Measurements from ENCODE around the gene UBA6.

The UBA6 gene

DNA sequence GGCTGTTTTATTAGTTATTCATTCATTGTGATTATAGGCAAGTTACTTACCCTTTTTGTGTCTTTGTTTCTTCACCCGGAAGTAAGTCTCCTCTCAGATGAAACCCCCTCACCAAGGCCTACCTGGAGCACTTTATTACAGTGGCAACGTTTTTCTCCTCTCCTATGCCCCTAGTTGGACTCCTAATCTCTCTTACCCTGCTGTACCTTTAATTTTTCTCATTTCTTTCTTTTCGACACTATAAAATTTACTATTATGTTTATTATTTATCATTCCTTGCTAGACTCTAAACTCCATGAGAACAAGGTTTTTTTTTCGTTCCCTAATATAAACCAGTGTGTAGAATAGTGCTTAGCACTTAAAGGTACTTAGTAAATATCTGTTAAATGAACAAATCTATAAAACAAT lies 124.9 kb downstream of the UBA6 start:
- no peak for DNase-seq (ENCODE audit: low read depth, low spot score)

DNA sequence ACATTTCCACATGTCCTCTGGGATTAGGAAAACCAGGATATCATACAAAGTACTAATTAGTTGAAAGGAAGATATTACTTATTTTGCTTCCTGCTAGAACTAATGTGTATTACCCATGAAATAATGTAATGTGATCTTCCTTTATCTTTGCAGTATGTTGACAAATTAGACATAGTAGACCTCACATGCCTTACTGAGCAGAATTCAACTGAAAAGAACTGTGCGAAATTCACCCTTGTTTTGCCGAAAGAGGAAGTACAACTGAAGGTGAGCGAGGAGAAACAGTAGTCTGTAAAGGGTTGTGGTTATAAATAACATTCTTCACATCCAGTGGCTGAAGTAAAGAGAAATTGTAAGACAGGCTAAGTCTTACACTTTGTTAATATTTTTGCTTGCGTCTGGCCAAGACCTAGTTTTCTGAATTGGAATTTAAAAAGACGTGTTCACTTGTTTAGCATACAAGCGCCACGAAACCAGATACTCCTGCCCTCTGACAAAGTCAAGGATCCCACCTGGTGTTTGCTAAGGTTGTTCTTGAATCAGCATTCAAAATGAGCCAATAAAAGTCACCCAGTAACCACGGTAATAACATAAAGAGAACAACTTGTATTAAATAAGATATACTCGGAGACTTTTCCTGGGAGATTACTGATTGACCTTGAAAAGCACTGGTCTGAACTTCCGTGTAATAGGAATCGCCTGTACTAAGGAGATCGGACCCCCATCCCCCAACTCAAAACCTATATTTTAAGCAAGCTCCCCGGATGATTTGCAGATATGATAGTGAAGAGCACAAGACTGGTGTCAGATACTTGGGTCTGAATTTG lies 125.5 kb downstream of the UBA6 start:
- no peak for DNase-seq (ENCODE audit: low read depth, low spot score)

- no peak for DNase-seq (ENCODE audit: low read depth, low spot score)
Observed at GRCh38 chr4:67573193-67573592, 127.8 kb downstream of the UBA6 start.

GRCh38 chr4:67571975-67572374 lies 129.0 kb downstream of the UBA6 start:
- DNase-seq (ENCODE audit: low read depth, low spot score): no peak

- DNase-seq (ENCODE audit: low read depth, low spot score): no peak
Observed at GRCh38 chr4:67570537-67570936, 130.4 kb downstream of the UBA6 start.

DNA sequence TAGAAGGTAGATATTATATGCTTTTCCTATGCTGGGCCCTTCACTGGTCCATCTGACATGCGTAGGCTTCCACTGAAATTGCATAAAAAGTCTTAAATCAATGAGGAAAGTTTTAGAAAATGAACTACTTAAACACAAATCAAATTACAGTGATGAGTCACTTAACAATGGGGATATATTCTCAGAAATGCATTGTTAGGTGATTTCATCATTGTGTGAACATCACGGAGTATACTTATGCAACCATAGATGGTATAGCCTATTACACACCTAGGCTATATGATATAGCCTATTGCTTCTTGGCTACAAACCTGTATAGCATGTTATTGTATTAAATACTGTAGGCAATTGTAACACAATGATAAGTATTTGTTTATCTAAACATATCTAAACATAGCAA lies 132.1 kb downstream of the UBA6 start:
- DNase-seq (ENCODE audit: low read depth, low spot score): no peak

- no peak for DNase-seq (ENCODE audit: low read depth, low spot score)
Observed at GRCh38 chr4:67566335-67566734, 134.6 kb downstream of the UBA6 start.

- DNase-seq (ENCODE audit: low read depth, low spot score): peak; percentile 2
Observed at GRCh38 chr4:67565284-67565683, 135.7 kb downstream of the UBA6 start.

Data from astrocyte of the hippocampus (primary cell).